HFFc6 (cell line): ENCODE results near the gene RFTN1. TPM values are rescaled to one million over a fixed set of nuclear protein-coding genes. Genes with fewer than 3 reads are reported as not detected.

Source experiments
- DNase-seq: peaks from one replicate; pipeline ENCODE4 v3.0.0-alpha.2; 2018
- H3K27ac Mint-ChIP-seq: 2 replicates; pipeline ENCODE4 v1.8.0; 2020; ENCODE audit warnings: mild to moderate bottlenecking, mixed read lengths
- H3K27me3 Mint-ChIP-seq: 2 replicates; pipeline ENCODE4 v1.8.0; 2021; ENCODE audit warnings: mild to moderate bottlenecking, moderate library complexity, mixed read lengths; ENCODE audit not compliant: insufficient read depth
- H3K36me3 Mint-ChIP-seq: 2 replicates; pipeline ENCODE4 v1.8.0; 2021; ENCODE audit warnings: low read depth, mixed read lengths
- H3K4me1 Mint-ChIP-seq: 2 replicates; pipeline ENCODE4 v1.8.0; 2020; ENCODE audit warnings: low read depth, mixed read lengths
- H3K4me3 Mint-ChIP-seq: 2 replicates; pipeline ENCODE4 v1.8.0; 2020; ENCODE audit warnings: mild to moderate bottlenecking, moderate library complexity, mixed read lengths
- H3K9me3 Mint-ChIP-seq: 2 replicates; pipeline ENCODE4 v1.8.0; 2020; ENCODE audit warnings: mild to moderate bottlenecking, mixed read lengths
- CTCF ChIP-seq: fragments of 200-600 bp; sonication (generic); IDR thresholded peaks from 2 replicates; pipeline ENCODE4 v1.5.0; 2021; ENCODE audit warnings: antibody characterized with exemption, mild to moderate bottlenecking
- total RNA-seq, 6 experiments: library from RNA; stranded (reverse); fragmentation: NEBNext Ultra II Directional; extraction: Animal tissue kit (Norgen Biotek cat#: 25700); gene quantifications; 2 replicates in 1 of 6; 3 replicates in 5 of 6; pipeline ENCODE4 v1.2.3, GENCODE V29; 2021

The RFTN1 gene
- total RNA-seq, 6 experiments from 2014 or later, result 53.4 to 62.4 (median 57.4) TPM

DNA sequence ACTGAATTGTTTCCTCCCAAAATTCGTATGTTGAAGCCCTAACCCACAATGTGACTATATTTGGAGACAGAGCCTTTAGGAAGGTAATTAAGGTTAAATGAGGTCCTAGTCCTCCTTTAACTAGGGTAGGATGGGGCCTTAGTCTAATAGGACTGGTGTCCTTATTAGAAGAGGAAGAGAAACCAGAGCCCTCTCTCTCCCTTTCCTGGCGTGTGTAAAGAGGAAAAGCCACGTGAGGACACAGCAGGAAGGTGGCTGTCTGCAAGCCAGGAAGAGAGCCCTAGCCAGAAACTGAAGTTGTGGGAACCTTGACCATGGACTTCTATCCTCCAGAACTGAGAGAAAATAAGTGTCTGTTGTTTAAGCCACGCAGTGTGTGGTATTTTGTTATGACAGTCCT, 154.2 kb downstream of the RFTN1 start:
- Mint-ChIP-seq H3K36me3 (peaks cover 37% of the 10 kb centered on the region), H3K27ac (no peak overlapping the region), H3K27me3 (peaks cover 2% of the 10 kb centered on the region; the same call in 1 of the 2 replicates), H3K4me1 (peaks cover 33% of the 10 kb centered on the region), H3K4me3 (no peak overlapping the region), H3K9me3 (no peaks in the 10 kb centered on the region)
- DNase-seq, result no peak
- no peak for TF ChIP-seq CTCF

DNA sequence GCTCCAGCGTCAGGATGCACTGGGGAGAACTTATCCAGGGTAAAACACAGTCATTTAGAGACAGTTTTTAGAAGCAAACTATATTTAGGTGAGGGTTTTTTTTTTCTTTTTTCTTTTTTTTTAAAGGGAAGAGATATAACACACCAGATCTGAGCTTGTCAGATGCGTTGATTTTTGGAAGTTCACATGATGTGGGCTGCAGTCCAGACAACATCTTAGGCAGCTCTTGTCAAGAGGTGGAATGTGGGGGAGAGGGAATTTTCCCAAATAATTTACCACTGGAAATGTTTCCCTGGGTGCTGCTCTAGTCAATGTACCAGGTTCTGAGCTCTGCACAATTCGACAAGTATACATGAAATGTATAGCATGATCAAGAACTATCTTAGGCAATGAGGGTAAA, 155.2 kb downstream of the RFTN1 start:
- Mint-ChIP-seq H3K36me3 (peaks cover 33% of the 10 kb centered on the region), H3K27ac (no peak overlapping the region), H3K4me3 (no peak overlapping the region)

DNA sequence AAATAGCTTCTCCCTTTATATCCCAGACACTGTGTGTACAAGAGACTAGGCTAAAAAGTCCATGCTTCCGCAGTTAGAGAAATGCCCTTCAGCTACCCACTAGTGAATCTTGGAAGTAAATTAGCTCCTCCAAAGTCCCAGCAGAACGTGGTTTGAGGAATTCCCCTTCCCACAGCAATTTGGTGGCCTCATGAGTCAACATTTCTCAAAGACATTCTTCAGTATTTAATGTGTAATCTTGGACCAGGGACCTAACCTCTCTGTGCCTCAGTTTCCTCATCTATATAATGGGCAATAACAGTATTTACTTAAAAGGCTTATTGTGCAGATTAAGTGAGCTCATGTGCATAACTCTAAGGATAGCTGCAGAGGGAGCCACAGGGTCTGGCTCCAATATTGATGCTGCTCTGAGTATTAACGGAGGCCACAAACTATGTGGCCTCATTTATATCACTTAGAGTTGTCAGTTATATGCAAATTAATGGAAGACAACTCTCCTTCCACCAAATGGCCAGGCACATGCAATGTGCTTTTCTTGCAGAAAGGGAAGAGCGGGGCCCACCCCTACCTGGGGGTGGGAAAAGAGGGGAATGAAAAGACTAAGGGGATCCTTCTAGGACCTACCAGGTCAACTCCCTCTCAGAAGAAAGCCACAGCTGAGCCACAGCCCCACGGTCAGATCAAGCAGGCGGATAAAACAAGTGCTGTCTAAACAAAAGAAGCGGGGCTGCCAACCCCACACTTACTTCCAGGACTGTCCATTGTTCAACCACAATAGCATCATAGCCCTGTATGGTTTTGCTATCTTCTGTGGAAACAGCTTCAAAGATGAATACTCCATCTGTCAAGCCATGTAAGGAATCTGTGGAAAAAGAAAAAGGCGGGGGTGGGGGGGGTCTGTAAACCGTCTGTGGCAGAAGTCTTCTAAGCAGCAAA, 156.0 kb downstream of the RFTN1 start:
- 0 out of 2 replicates have a peak, but pooled peaks have one; percentile 10 for TF ChIP-seq CTCF
- H3K36me3 Mint-ChIP-seq, result peaks cover 34% of the 10 kb centered on the region
- H3K4me3 Mint-ChIP-seq, result no peak overlapping the region
- no peaks in the 10 kb centered on the region for H3K9me3 Mint-ChIP-seq
- no peak for DNase-seq
- peaks cover 2% of the 10 kb centered on the region; the same call in 1 of the 2 replicates for H3K27me3 Mint-ChIP-seq
- H3K4me1 Mint-ChIP-seq, result peaks cover 21% of the 10 kb centered on the region
- H3K27ac Mint-ChIP-seq, result no peak overlapping the region; the same call in 1 of the 2 replicates

More for the DNA sequence above, 155.2 kb downstream of the RFTN1 start:
- DNase-seq, result no peak
- H3K4me1 Mint-ChIP-seq, result peaks cover 24% of the 10 kb centered on the region
- H3K27me3 Mint-ChIP-seq, result peaks cover 2% of the 10 kb centered on the region; the same call in 1 of the 2 replicates
- no peak for TF ChIP-seq CTCF
- H3K9me3 Mint-ChIP-seq, result no peaks in the 10 kb centered on the region

- Mint-ChIP-seq H3K4me1 (peaks cover 32% of the 10 kb centered on the region), H3K36me3 (peaks cover 28% of the 10 kb centered on the region; the same call in 1 of the 2 replicates), H3K4me3 (no peak overlapping the region), H3K9me3 (no peaks in the 10 kb centered on the region), H3K27ac (no peak overlapping the region), H3K27me3 (peaks cover 2% of the 10 kb centered on the region; the same call in 1 of the 2 replicates)
- DNase-seq, result no peak
- TF ChIP-seq CTCF, result no peak
Measured at GRCh38 chr3:16355828-16356227, 157.7 kb downstream of the RFTN1 start.

GRCh38 chr3:16354291-16354690, 159.2 kb downstream of the RFTN1 start:
- H3K36me3 Mint-ChIP-seq, result peaks cover 30% of the 10 kb centered on the region; the same call in 1 of the 2 replicates
- no peak overlapping the region for H3K4me3 Mint-ChIP-seq
- H3K27me3 Mint-ChIP-seq, result peaks cover 2% of the 10 kb centered on the region; the same call in 1 of the 2 replicates
- no peaks in the 10 kb centered on the region for H3K9me3 Mint-ChIP-seq
- no peak overlapping the region for H3K27ac Mint-ChIP-seq
- no peak for TF ChIP-seq CTCF
- peaks cover 48% of the 10 kb centered on the region for H3K4me1 Mint-ChIP-seq
- no peak for DNase-seq
